ENCODE data around the gene EVPL.

EVPL gene

GRCh38 chr17:76056882-76057281 lies 29.8 kb upstream of the EVPL start (continued):
- no peak for TF ChIP-seq ZBTB11 (tag by site-specific recombination; conservative IDR thresholded peaks at IDR 0.05; ENCODE audit: low read depth)

- Histone ChIP-seq H3K9me3 (ENCODE audit: control insufficient read depth, insufficient read depth, low read depth, low read length) (no peaks in the 10 kb centered on the region), H3K36me3 (ENCODE audit: control insufficient read depth in 2 of 2, insufficient read depth in 1 of 2, low read length in 2 of 2) (peaks cover 68 to 93% of the 10 kb centered on the region in 2 experiments), H3K4me3 (ENCODE audit: low read depth, low read length) (no peak overlapping the region), H3K4me1 (ENCODE audit: control insufficient read depth, insufficient read depth, low read length) (peaks cover 5% of the 10 kb centered on the region), H3K27ac (ENCODE audit: extremely low read depth, low read depth, low read length) (no peak overlapping the region; the same call in 1 of the 2 replicates)
- ChIA-PET POLR2A (interaction anchor here (1.0 to 1.4 kb wide), 2 partner anchors 12 to 25 kb away, joined by 4 to 5 read pairs; no protein-coding TSS in a partner anchor), CTCF (interaction anchor here (0.6 to 7.1 kb wide), 2 partner anchors 30 to 40 kb away, joined by 4 to 58 read pairs; no protein-coding TSS in a partner anchor)
- TF ChIP-seq ZNF214 (tag by site-specific recombination; IDR thresholded peaks at IDR 0.05; ENCODE audit: borderline replicate concordance) (no peak), KLF1 (tag by site-specific recombination; IDR thresholded peaks at IDR 0.05) (0 out of 2 replicates have a peak, but pooled peaks have one; percentile 37), ZNF423 (tag by site-specific recombination; IDR thresholded peaks at IDR 0.05) (no peak), ZNF510 (tag by site-specific recombination; IDR thresholded peaks at IDR 0.05; ENCODE audit: insufficient replicate concordance) (no peak), ZNF514 (tag by site-specific recombination; IDR thresholded peaks at IDR 0.05) (no peak), PATZ1 (tag by site-specific recombination; IDR thresholded peaks at IDR 0.05) (no peak), ZNF48 (tag by site-specific recombination; IDR thresholded peaks at IDR 0.05) (no peak)
Measured at GRCh38 chr17:76054112-76054476, 27.0 kb upstream of the EVPL start.

- no peaks in the 10 kb centered on the region for H3K9me3 ChIP-seq (ENCODE audit: control insufficient read depth, insufficient read depth, low read depth, low read length)
- POLR2A ChIA-PET: interaction anchor here (0.6 to 2.3 kb wide), 5 partner anchors 11 to 686 kb away, joined by 3 to 5 read pairs (median 5); partner anchors contain the start of gene SRP68
- no peak overlapping the region; the same call in 1 of the 2 replicates for H3K27ac ChIP-seq (ENCODE audit: extremely low read depth, low read depth, low read length)
- TF ChIP-seq ZNF394 (tag by site-specific recombination; IDR thresholded peaks at IDR 0.05; ENCODE audit: borderline replicate concordance) (peak; percentile 72), KLF1 (tag by site-specific recombination; IDR thresholded peaks at IDR 0.05) (peak; percentile 44), ZNF311 (tag by site-specific recombination; IDR thresholded peaks at IDR 0.05; ENCODE audit: borderline replicate concordance) (no peak), ZFHX2 (tag by site-specific recombination; conservative IDR thresholded peaks at IDR 0.05) (peak; percentile 63), PRDM6 (tag by site-specific recombination; IDR thresholded peaks at IDR 0.05) (peak; percentile 51), ZNF239 (tag by site-specific recombination; IDR thresholded peaks at IDR 0.05) (no peak), EGR2 (tag by site-specific recombination; IDR thresholded peaks at IDR 0.05; ENCODE audit: low read depth) (peak; percentile 30; the same call in 1 of the 2 replicates)
- H3K4me3 ChIP-seq (ENCODE audit: low read depth, low read length): no peak overlapping the region
- H3K36me3 ChIP-seq (ENCODE audit: control insufficient read depth in 2 of 2, insufficient read depth in 1 of 2, low read length in 2 of 2): peaks cover 65 to 93% of the 10 kb centered on the region in 2 experiments
- CTCF ChIA-PET: interaction anchor here (7.1 kb wide), 1 partner anchor 40 kb away, joined by 58 read pairs; no protein-coding TSS in a partner anchor
- H3K4me1 ChIP-seq (ENCODE audit: control insufficient read depth, insufficient read depth, low read length): peaks cover 5% of the 10 kb centered on the region
Measured at GRCh38 chr17:76053246-76054111, 26.4 kb upstream of the EVPL start.

Data from HEK293 (cell line).